AML-193 (cell line): ENCODE data around the gene CYTH4.

ENCODE experiments used
- DNase-seq, 2 experiments: peaks; one replicate each; lab custom pipeline; 2025; lab: John Stamatoyannopoulos, UW

Gene CYTH4

DNA sequence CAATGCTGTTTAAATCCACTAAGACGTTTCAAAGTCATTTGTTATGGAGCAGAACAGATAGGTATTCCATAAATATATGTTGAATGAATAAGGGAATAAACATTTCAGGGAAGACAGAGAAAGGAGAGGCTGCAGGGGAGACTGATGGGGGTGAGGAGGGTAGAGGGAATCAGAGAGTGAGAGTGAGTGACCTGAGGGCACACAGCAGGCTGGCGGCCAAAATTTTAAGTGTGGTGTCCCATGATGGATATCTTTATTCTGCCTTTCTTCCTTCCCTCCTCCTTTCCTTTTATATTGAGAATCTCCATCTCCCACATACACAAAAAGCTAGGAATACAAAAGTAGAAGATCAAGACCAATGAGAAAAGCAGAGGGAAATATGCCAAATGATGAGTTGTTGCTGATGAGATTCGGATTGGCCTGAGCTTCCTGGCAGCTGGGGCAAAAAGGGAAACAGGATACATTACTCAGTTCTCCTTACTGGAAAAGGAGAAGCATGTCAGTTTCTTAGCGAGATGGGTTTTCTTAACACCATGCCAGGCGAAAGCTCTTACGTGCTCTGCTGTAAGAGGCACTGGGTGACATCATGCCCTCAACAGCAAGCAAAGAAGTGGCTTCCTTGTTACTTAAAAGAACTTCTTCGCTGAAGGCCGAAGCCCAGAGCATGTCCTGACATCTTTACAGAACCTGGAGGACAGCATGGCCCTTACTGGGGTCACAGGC is 11.2 kb upstream of the CYTH4 start:
- peak; percentile 12 to 55 for DNase-seq

DNA sequence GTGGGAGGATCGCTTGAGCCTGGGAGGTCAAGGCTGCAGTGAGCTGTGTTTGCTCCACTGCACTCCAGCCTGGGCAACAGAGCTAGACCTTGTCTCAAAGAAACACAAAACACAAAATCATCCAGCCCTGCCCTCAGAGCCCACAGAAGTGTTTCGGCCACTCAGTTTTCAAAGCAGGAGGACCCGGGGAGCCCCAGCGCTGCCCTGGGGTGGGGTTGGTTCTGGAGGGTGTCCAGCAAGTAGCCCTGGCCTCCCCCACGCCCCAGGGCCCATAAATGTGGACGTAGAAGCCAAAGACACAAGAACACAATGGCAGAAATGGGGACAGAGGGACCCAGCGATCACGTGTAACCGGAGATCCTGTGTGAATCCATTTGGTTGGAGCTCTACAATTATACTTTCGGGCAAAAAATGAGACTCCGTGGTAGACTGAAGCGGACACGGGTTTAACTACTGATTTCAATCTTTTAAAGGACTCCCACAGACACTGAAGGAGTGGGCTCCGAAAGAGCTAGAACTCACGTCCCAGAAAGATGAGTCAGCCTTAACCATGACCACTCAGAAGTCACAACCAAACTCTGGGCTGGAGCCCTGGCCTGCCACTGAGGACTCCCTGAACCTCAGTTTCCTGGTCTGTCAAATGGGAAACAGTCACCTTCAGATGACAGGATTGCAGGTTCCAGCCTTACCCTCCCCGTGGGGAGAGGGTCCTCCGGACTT is 9.0 kb upstream of the CYTH4 start:
- DNase-seq = no peak

DNA sequence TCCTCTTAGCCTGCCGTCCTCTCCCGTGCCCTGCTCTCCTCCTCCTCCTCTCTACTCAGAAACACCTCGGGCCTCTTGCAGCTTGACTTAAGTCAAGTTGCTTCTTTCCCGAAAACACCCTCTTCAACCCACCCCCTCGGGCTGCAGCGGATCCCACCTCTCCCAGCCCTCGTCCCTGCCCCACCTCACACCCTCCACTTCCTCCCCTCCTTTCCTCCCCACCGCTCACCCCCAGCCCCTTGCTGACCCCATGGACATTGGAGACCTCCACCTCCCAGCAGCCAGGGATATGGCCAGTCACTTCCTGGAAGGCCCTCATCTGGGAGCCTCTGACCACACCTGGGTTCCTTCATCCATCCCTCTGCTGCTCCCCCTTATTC is 8.5 kb upstream of the CYTH4 start:
- no peak for DNase-seq

DNA sequence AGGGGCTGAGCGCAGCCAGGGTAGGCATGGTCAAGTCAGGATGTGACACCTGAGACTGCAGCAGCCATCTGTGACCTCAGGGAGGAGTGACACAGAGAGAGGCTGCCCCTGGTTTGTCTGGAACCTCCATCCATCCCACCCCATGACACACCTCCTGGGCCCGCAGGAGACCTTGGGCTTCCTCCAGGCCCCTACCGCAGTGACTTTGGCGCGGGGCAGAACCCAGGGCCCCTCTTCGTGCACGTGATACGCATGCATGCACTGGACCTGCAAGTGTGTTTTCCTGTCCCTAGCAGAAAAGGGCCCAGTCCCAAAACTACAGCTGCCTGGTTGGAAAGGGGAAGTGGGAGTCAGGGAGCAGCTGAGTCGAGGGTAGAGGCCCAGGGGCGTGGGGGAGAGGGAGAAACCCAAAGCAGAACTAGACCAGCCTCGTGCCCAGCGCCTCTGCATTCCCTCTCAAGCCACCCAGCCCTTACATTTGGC is 7.9 kb upstream of the CYTH4 start:
- DNase-seq = peak; percentile 50 to 62

DNA sequence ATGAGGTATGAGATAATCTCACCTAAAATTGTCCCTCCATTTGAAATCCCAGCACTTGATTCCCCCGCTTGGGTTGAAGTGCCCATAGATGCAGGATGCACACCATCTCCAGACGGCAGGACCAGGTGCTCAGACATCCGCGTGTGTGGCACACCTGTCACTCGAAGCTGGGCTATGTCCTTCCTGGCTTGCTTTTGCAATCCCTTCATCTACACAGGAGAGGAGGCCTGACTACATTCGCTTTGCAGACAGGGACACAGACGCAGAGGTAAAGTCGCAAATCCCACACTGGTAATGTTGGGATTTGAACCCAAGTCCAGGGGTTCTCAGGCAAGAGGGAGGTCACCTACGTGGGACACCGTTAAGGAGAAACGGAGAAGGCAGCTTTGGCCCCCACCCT is 7.2 kb upstream of the CYTH4 start:
- DNase-seq = no peak

DNA sequence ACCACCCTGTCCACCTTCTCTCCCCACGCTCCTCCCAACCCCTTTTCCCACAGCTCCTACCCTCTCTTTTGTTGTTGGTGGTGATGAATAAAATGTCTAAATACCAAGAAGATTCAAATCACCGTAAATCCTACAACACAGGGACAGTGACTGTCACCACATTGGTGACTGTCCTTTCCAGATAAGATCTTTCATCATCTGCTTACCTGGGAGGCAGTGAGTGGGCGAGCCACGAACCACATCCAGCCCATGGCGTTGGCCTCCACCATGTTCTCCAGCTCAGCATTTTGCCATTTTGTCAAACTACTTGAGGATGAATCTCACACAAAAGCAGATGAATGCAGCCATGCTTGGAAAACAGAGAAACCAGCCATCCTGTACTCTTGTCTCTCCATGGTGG is 6.7 kb upstream of the CYTH4 start:
- DNase-seq = no peak

DNA sequence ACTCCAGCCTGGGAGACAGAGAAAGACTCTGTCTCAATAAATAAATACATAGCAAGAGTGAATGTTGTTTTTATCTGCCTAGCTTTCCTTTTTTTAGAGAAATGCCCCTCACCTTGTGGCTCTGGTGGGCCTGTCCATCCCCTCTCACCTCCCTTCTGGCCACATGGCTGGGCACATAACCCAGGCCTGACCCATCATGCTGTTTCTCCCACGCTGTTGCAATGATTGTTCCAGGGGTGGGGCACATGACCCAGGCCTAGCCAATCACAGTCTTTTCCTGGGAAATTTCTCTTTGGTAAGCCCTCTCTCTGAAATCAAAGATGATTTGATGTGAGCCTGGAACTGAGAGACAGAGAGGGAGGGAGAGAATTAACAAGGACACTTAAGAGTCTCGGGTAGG is 5.5 kb upstream of the CYTH4 start:
- DNase-seq = no peak

DNA sequence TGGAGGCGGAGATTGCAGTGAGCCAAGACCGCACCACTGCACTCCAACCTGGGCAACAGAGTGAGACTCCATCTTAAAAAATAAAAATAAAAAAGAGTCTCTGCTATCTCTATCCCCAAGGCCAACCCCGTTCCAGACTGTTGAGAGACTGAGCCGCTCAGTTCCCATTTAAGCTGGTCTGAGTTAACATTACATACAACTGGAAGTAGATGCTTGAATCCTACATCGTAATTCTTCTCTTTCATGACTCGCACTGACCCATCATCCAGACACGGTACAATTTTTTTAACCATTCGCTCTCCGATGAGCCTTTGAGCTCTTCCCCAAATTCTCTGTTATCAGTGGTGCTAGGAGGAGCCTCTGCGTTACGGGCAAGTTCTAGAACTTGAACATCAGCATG is 4.9 kb upstream of the CYTH4 start:
- DNase-seq = no peak

DNA sequence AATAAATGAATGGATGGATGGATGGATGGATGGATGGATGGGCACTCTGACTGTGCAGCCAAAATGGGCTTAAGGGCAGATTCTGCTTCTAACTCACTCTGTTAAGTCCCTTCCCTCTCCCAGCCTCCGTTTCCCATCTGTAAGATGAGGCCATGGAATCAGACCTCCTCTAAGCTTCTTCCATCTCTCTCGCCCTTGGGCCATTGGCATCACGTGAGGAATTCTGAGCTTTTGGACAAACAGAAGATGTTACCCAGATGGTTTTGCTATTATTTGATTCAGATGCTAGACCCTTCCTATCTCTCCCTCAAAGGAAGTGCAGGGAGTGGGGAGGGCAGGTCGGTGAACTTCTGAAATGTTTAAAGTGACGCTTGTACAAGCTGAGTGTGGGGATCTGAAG is 4.0 kb upstream of the CYTH4 start:
- no peak for DNase-seq

DNA sequence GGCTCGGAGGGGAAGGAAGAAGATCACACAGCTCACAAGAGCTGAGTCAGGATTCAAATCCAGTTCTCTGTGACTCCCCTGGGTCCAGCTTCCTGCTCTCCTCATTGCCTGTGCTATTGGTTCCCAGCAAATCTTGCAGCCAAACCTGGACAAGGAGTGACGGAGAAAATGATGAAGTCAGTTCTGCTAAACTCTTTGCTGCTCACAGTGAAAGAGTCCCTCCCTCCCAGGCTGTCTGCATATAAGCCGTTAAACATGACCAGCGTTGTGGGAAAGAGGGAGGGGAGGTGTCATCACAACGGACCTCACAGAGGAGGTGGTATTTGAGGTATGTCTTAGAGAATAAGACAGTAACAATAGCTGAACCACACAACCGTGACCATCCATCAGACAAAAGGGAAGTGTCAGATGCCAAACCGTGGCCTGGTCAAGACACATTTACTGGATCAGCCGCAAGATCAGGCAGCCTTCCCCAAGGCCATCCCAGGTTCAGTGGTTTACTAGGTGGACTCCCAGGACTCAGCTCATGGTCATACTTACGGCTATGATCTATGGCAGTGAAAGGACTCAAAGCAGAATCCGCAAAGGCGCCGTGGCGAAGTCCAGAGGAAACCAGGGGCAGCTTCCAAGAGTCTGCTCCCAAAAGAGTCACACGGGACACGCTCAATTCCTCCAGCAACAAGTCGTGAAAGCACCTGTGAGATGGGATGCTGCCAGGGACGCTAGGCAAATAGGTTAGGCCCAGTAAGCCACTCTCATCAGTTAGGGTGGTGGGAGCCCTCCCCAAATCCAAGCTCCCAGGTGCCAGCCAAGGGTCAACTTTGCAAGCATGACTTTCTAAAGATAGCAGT is 2.8 kb upstream of the CYTH4 start:
- DNase-seq = peak; percentile 77 to 78

DNA sequence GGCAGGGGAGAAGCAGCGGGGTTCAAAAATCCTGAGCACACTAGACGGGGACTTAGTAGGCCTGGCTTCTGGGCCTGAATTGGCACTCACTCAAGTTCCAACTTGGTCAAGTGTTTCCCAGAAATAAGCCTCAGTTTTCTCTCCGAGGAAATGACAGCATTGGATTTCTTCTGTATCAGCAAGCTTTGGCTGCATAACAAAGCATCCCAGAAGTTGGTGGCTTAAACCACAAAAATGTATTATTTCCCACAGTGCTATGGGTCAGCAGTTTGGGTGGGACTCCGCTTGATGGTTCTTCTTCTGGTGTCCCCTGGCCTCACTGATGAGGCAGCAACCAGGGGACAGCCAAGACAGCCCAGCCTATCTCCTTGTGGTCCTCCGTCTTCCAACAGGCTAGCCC is 1.6 kb upstream of the CYTH4 start:
- DNase-seq = no peak

DNA sequence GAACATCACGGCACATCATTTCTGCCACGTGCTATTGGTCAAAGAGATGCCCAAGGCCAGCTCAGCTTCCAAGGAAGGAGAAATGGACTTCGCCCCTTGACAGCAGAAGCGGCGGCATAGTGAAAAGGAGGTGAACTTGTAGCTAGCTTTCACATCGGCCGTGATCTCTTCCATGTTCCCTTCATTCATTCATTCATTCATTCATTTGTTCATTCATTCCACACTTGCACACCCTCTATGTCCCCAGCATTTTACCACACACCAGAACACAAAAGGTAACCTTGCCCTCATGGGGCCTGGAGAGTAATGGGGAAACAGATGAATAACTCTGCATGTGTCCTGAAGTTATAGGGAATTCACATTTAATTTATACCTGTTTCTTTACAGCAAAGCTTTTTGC is 1.1 kb upstream of the CYTH4 start:
- DNase-seq = no peak

DNA sequence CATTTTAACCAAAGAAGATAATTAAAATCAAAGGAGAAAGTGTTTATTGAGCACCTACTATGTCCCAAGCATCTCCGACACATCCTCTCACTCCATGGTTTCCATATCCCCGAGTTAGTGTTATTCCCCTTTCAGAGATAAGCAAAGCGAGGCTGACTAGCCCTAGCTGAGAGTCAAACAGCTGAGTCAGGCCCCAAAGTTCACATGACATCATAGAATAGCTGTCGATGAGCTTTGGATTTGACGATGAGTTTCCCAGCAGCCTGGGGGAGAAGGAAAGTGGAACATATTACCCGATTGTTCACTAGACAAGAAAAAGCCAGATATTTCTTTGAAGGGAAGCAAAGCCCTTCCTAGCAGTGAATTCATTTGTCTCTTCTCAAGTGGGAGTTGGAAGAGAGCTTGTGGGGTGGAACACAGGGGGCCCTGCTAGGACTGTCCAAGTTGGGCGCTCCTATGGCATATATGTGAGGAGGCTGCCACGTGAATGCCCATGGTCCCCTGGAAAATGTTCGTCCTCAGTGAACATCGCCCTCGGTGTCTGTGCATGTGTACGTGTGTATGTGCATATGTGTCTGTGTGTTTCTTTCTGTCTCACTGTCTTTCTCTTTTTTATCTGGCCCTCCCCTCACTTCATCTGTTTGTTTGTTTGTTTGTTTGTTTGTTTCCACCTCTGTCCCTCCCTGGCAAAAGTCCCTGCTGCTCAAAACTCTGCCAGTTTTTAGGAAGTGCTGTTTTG is 493 bp upstream of the CYTH4 start:
- DNase-seq = no peak

DNA sequence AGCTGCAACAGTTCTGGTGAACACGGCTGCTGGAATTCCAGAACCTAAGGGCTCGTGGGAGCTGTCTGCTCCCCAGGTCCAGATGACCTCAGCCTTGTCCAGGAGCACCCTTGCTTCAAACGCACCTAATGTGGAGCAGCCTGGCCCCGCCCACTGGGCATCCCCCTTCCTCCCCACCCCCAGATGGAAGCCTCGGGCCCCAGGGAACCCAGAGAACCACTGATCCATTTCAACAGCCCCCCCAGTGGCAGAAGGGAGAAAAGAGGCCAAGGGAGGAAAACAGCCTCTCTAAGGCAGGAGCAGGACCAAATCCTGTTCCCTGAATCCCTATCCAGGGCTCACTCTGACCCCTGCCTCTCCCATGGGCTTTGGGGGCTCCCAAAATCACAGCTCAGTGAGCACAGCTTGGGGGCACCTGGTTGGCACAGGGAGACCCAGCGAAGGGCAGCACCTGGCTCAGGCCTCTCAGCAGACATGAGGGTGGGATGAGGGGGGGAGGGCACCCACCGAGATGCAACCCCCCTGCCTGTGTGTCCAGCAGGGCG is 1.2 kb downstream of the CYTH4 start:
- no peak for DNase-seq

DNA sequence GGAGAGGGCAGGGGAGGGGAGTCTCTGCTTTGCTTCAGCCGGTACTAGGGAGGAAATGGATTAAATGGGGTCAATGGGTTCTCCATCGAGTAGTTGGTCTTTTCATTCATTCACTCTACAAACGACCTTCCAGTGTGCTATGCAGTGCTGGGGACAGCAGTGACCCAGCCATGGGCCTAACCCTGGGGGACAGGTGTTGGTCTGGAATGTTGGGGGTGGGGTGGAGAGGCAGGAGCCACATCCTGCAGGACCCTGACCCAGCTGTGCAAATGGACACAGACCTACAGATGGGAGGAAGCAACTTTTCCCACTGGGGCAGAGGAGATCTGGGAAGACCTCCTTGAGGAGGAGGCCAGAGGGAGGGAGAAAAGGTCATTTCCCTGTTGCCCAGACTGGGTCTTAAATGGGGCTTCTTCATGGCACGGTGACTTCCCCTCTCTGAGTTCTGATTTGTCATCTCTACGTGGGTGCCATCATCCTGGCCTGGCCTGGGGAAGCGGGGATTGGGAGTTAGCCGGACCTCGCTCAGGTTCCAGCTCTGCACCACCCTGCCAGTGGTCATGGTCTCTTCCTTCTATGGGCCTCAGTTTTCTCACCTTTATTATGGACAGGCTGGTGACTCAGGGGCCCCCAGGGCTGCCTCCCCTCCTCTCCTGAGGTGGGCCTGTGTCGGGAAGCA is 2.0 kb downstream of the CYTH4 start:
- DNase-seq = no peak

DNA sequence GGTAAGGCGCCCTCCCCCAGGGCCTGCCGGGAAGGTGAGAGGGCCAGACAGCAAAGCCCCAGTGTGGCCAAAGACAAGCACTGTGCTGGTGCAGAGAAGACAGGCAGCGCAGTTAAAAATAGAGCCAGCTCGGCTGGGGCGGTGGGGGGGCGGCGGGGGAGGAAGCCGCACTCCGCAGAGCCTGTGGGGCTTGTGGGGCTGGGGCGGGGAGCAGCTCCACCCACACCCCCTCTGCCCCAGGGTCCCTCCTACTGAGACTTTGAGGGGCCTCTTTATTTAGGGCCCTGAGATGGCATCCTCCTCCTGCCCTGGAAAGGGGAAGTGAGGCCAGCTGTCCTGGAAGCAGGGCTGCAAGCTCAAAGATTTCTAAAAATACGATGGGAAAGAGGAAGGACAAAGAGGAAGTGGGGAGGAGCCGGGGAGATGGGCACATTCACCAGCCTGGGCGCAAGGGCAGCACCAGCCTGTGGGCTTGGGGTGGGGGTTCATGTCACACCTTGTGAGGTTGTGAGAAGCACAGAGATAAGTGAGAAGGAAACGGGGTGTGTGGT is 2.6 kb downstream of the CYTH4 start:
- DNase-seq = peak; percentile 96 to 97

DNA sequence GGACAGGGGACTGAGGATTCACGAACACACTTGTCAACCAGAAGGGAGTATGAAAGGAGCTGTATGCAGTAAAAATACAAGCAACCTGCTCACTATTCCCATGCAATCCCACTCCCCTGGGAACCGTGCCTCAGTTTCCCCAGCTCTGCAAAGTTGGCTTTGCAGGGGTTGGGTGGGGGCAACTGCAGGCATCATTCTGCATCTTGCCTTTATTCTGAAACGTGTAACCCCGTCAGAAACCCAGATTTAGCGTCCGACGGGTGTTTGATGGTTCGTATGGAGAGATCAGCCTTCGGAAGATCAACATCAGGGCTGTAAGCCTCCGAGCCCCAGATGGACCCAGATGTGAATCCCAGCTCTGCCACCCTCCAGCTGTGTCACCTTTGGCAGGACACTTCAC is 3.6 kb downstream of the CYTH4 start:
- DNase-seq = no peak

DNA sequence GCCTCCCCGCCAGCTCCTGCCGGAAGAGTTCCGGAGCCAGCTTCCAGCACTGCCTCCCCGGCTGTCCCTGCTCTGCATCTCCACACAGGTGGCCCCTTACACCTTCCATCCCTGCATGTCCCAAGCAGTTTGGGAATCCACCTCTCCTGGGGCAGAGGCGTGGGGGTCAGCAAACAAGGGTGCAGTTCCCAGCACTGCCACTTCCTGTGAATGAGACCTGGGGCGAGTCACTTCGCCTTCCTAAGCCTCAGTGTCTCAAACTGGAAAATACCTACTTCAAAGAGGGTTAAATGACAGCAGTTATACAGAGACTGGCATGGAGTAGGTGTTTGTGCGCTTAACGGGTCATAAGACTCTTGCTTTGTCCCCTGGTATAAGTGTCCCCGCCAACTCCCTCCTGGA is 5.2 kb downstream of the CYTH4 start:
- no peak for DNase-seq

DNA sequence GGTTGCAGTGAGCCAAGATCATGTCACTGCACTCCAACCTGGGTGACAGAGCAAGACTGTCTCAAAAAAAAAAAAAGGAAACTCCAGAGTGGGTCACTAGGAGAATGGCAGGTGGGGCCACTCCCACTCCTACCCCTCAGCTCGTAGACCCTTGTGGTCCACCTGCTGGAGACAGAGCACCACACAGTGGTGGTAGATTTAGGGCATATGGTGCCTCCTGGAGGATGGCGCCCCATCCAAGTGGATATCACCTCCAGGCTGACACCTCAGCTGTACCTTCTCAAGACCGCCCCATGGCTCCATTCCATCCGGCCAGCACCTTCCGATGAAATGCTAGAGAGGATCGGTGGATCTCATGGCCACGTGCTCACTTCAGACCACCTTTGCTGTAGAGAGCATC is 6.2 kb downstream of the CYTH4 start:
- no peak for DNase-seq

DNA sequence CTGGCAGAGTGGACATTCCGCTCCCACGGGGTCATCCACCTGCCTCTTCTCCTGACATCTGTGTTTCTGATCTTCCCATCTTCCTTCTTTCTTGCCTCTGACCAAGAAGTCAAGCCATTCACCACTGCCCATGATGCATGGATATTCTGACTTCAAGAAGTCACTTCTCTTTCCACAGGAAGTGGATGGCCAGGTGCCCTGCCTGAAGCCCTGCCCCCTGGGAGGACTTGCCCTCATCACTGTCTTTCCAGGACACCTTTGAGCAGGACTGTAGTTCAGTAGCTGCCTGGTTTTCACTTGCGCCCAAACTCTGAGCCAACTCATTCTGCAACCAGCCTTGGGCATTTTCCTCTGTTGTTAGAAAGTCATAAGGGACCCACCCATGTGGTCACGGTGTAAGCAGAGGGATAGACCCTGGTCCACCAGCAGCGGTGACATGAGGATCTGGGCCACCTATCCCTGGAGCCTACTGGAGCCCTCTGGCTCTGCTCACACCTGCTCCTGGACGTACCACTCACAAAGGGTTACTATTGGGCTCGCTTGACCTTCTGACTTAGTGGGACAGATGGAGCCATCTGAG is 6.9 kb downstream of the CYTH4 start:
- DNase-seq = no peak

DNA sequence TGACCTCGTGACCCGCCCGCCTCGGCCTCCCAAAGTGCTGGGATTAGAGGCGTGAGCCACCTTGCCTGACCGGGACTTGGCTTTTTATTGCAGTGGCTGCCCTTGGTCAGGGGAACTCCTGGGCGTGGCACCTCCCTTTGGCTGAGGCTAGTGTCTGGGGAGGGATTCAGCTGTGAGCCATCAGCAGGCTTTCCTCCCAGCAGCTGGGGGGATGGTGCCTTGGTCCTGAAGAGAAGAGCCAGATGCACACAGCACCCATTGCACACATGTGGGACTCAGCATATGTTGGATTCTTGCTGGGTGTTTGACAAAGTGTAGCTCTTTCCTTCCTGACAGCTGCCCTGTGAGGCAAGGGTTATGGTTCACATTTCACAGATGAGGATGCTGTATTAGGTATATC is 8.4 kb downstream of the CYTH4 start:
- no peak for DNase-seq
